ENCODE data around the gene CEP112. TPM values are rescaled to one million over a fixed set of nuclear protein-coding genes. Genes with fewer than 3 reads are reported as not detected.

CEP112 gene
- total and polyA plus RNA-seq, 2 donors (not counting 1 experiment from before 2014, with no cell fraction given) = 5.4 to 6.4 TPM

DNA sequence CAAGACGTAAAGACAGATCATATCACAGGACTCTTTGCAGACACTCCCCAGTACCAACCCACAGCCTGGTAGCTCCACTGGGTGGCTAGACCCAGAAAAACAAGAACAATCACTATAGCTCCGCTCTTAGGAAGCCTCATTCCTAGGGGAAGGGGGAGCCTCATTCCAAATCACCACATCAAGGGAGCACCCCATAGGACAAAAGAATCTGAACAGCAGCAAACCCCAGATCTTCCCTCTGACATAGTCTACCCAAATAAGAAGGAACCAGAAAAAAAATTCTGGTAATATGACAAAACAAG is 237.8 kb downstream of the CEP112 start:
- no peaks in the 10 kb centered on the region for H3K27me3 ChIP-seq (ENCODE audit: control insufficient read depth, insufficient read depth, low read length)
- no peak for DNase-seq (ENCODE audit: low read depth in 2 of 2)
- H3K79me2 ChIP-seq (ENCODE audit: control insufficient read depth, insufficient read depth, low read length) = no peaks in the 10 kb centered on the region
- H3K9ac ChIP-seq (ENCODE audit: insufficient read depth, low read length) = no peak overlapping the region
- no peak overlapping the region for H3K4me2 ChIP-seq (ENCODE audit: extremely low read depth, insufficient read depth, low read length)
- no peak overlapping the region for H3K27ac ChIP-seq (ENCODE audit: insufficient read depth, low read length)
- H3K9me3 ChIP-seq (ENCODE audit: control insufficient read depth, insufficient read depth, low read depth, low read length) = no peaks in the 10 kb centered on the region
- no peaks in the 10 kb centered on the region for H3K36me3 ChIP-seq (ENCODE audit: control insufficient read depth, insufficient read depth, low read length)
- no peak overlapping the region for H2AFZ ChIP-seq (ENCODE audit: low read length)
- TF ChIP-seq, protein P1, sequence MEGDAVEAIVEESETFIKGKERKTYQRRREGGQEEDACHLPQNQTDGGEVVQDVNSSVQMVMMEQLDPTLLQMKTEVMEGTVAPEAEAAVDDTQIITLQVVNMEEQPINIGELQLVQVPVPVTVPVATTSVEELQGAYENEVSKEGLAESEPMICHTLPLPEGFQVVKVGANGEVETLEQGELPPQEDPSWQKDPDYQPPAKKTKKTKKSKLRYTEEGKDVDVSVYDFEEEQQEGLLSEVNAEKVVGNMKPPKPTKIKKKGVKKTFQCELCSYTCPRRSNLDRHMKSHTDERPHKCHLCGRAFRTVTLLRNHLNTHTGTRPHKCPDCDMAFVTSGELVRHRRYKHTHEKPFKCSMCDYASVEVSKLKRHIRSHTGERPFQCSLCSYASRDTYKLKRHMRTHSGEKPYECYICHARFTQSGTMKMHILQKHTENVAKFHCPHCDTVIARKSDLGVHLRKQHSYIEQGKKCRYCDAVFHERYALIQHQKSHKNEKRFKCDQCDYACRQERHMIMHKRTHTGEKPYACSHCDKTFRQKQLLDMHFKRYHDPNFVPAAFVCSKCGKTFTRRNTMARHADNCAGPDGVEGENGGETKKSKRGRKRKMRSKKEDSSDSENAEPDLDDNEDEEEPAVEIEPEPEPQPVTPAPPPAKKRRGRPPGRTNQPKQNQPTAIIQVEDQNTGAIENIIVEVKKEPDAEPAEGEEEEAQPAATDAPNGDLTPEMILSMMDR (conservative IDR thresholded peaks at IDR 0.05 in 1 of 2, IDR thresholded peaks at IDR 0.05 in 1 of 2; ENCODE audit: low read depth in 1 of 2, low read length in 2 of 2) = no peak
- no peak overlapping the region for H3K4me3 ChIP-seq (replicated peaks in 1 of 4; ENCODE audit: control extremely low read depth in 1 of 4, insufficient read depth in 1 of 4, low read depth in 3 of 4, low read length in 4 of 4)
- H4K20me1 ChIP-seq (ENCODE audit: control insufficient read depth, extremely low read depth, insufficient read depth, low read length) = no peaks in the 10 kb centered on the region
- H3K4me1 ChIP-seq (ENCODE audit: control insufficient read depth, extremely low read depth, insufficient read depth, low read length) = no peaks in the 10 kb centered on the region

DNA sequence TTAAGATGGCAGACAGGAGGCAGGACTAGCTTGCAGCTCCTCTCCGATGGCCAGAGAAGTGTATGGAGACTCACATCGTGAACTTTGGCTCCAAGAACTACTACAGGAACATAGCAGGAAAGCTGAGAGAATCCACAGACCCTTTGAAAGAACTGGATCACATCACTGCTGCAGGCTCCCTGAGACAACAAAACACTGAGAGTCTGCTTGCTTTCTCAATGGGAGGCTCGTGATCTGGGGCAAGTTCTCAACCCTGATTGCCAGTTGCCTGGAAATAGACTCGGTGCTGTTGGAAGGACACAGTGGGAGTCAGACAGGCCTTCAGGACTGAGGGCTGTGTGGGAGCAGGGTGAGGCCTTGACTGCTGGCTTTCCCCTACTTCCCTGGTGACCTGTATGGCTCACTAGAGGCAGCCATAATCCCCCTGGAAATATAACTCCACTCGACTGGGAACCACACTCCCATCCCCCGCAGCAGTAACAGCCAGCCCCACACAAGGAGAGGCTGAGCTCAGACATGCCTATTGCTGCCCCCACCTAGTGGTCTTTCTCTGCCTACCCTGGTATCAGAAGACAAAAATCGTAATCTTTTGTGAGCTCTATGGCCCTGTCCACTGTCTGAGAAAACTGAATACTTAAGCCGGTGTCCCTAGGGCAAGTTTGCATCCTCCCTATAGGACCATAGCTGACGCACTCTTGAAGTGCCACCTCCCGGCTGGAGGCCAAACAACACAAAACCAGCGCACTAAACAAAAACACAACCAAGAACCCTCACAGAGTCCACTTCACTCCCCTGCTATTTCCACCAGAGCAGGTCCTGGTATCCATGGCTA is 238.4 kb downstream of the CEP112 start:
- Histone ChIP-seq H3K9me3 (ENCODE audit: control insufficient read depth, insufficient read depth, low read depth, low read length) (no peaks in the 10 kb centered on the region), H3K79me2 (ENCODE audit: control insufficient read depth, insufficient read depth, low read length) (no peaks in the 10 kb centered on the region), H3K4me2 (ENCODE audit: extremely low read depth, insufficient read depth, low read length) (no peak overlapping the region), H2AFZ (ENCODE audit: low read length) (no peak overlapping the region), H4K20me1 (ENCODE audit: control insufficient read depth, extremely low read depth, insufficient read depth, low read length) (no peaks in the 10 kb centered on the region), H3K9ac (ENCODE audit: insufficient read depth, low read length) (no peak overlapping the region), H3K27ac (ENCODE audit: insufficient read depth, low read length) (no peak overlapping the region), H3K4me1 (ENCODE audit: control insufficient read depth, extremely low read depth, insufficient read depth, low read length) (no peaks in the 10 kb centered on the region), H3K4me3 (replicated peaks in 1 of 4; ENCODE audit: control extremely low read depth in 1 of 4, insufficient read depth in 1 of 4, low read depth in 3 of 4, low read length in 4 of 4) (no peak overlapping the region), H3K27me3 (ENCODE audit: control insufficient read depth, insufficient read depth, low read length) (no peaks in the 10 kb centered on the region), H3K36me3 (ENCODE audit: control insufficient read depth, insufficient read depth, low read length) (no peaks in the 10 kb centered on the region)
- DNase-seq (ENCODE audit: low read depth in 2 of 2) = no peak
- no peak for TF ChIP-seq EZH2 (IDR thresholded peaks at IDR 0.05; ENCODE audit: low read length, missing control alignments)
- TF ChIP-seq, protein P1 (conservative IDR thresholded peaks at IDR 0.05 in 1 of 2, IDR thresholded peaks at IDR 0.05 in 1 of 2; ENCODE audit: low read depth in 1 of 2, low read length in 2 of 2) = no peak

DNA sequence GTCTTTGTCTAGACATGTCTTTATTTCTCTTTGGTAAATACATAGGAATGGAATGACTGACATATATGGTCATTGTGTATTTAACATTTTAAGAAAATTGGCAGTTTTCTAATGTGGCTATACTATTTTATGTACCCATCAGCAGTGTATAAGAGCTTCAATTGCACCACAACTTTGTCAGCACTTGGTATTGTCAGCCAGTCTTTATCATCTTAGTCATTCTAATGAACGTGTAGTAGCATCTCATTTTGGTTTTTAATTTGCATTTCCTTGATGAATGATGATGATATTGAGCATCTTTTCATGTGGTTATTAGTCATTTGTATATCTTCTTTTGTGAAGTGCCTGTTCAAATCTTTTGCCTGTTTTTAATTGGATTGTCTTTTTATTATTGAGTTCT is 239.3 kb downstream of the CEP112 start:
- no peak overlapping the region for H3K27ac ChIP-seq (ENCODE audit: insufficient read depth, low read length)
- no peak overlapping the region for H3K9ac ChIP-seq (ENCODE audit: insufficient read depth, low read length)
- no peaks in the 10 kb centered on the region for H3K9me3 ChIP-seq (ENCODE audit: control insufficient read depth, insufficient read depth, low read depth, low read length)
- no peaks in the 10 kb centered on the region for H3K27me3 ChIP-seq (ENCODE audit: control insufficient read depth, insufficient read depth, low read length)
- no peak overlapping the region for H3K4me2 ChIP-seq (ENCODE audit: extremely low read depth, insufficient read depth, low read length)
- no peak overlapping the region for H2AFZ ChIP-seq (ENCODE audit: low read length)
- H3K79me2 ChIP-seq (ENCODE audit: control insufficient read depth, insufficient read depth, low read length) = no peaks in the 10 kb centered on the region
- no peak overlapping the region for H3K4me3 ChIP-seq (replicated peaks in 1 of 4; ENCODE audit: control extremely low read depth in 1 of 4, insufficient read depth in 1 of 4, low read depth in 3 of 4, low read length in 4 of 4)
- no peaks in the 10 kb centered on the region for H3K4me1 ChIP-seq (ENCODE audit: control insufficient read depth, extremely low read depth, insufficient read depth, low read length)
- TF ChIP-seq, protein P1 (conservative IDR thresholded peaks at IDR 0.05 in 1 of 2, IDR thresholded peaks at IDR 0.05 in 1 of 2; ENCODE audit: low read depth in 1 of 2, low read length in 2 of 2) = no peak
- no peak for TF ChIP-seq EZH2 (IDR thresholded peaks at IDR 0.05; ENCODE audit: low read length, missing control alignments)
- H3K36me3 ChIP-seq (ENCODE audit: control insufficient read depth, insufficient read depth, low read length) = no peaks in the 10 kb centered on the region
- no peaks in the 10 kb centered on the region for H4K20me1 ChIP-seq (ENCODE audit: control insufficient read depth, extremely low read depth, insufficient read depth, low read length)
- no peak for DNase-seq (ENCODE audit: low read depth in 2 of 2)

All from fibroblast of lung (primary cell).